Erythroblast (primary cell): ENCODE results near the gene GPR55.

Experiments
- DNase-seq, 2 experiments: peaks; one replicate each; lab custom pipeline; 2025; lab: John Stamatoyannopoulos, UW
- GATA1 ChIP-seq: IDR thresholded peaks from 2 replicates; pipeline ENCODE4 v1.6.1; 2011; ENCODE audit warnings: low read depth, mild to moderate bottlenecking, control low read depth, low read length, moderate library complexity
- POLR2A ChIP-seq: IDR thresholded peaks from 2 replicates; pipeline ENCODE4 v1.6.1; 2011; ENCODE audit warnings: mild to moderate bottlenecking, low read length

GPR55 gene

GRCh38 chr2:230910546-230911177 is 14.4 kb downstream of the GPR55 start:
- TF ChIP-seq GATA1 = no peak
- peak in 1 of 2 experiments; percentile 25 for DNase-seq

- DNase-seq = no peak
- no peak for TF ChIP-seq GATA1
- no peak for TF ChIP-seq POLR2A
Measured at GRCh38 chr2:230909841-230910545, 15.0 kb downstream of the GPR55 start.

GRCh38 chr2:230908595-230909191 is 16.3 kb downstream of the GPR55 start:
- TF ChIP-seq POLR2A = no peak
- no peak for DNase-seq

DNA sequence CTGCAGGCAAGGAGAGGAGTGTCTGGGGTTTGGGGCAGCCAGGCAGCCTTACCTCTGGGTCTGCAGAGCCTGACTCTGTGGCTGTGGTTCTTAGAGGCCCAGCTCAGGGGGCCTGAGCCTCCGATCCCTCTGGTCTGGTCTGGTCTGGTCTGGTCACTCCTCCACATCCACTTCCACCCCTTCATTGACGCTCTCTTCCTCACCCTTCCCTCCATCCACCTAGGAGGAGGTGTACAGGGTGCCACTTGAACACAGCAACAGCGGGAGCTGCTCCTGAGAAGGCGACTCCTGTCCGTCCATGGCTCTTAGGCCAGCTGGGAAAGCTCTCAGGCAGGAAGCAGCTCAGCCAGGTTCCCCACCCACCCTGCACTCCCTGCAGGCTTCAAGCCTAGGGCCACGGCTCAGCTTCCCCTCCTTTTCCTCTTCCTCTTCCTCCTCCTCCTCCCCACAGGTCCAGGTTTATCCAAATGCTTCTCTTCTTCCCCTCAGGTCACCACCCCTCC is 16.9 kb downstream of the GPR55 start:
- no peak for TF ChIP-seq POLR2A
- no peak for TF ChIP-seq GATA1
- DNase-seq = no peak

- TF ChIP-seq POLR2A (no peak), GATA1 (no peak)
- no peak for DNase-seq
Measured at GRCh38 chr2:230907361-230908091, 17.5 kb downstream of the GPR55 start.

DNA sequence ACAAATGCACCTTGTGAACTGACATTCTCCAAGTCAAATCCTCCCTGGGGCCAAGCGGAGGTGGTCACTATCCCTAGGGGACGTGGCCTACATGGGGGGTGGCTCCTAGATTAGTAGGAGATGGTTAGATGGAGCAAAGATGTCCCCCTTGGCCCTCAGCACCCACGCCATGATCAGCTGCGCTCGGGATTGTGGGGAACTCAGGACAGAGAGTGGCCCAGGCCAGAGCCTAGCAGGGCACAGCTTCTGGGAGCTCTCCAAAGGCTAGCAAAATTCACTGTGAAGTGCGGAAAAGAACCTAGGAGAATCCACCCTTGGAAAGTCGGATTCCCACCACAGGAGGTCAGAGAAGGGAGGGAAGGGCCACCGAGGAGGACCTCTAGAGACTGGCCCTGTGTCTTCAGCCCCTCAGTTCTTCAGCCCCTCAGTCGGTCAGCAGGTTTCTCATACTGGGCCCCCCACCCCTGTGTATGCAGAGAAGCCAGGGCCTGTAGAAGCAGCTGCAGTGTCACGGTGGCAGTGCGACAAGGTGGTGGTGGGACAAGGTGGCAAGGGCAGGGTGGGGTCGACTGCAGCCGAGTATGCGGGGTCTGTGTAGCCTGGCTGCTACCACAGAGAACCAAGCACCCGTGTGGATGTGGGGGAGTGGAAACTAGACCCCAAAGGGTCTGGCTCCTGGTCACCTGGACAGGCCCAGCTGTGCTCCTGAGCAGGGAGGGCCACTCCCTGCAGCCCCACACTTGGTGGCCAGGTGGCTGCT is 18.4 kb downstream of the GPR55 start:
- no peak for TF ChIP-seq GATA1
- no peak for TF ChIP-seq POLR2A
- no peak for DNase-seq

GRCh38 chr2:230905448-230906421 is 19.3 kb downstream of the GPR55 start:
- no peak for TF ChIP-seq GATA1
- no peak for TF ChIP-seq POLR2A

DNA sequence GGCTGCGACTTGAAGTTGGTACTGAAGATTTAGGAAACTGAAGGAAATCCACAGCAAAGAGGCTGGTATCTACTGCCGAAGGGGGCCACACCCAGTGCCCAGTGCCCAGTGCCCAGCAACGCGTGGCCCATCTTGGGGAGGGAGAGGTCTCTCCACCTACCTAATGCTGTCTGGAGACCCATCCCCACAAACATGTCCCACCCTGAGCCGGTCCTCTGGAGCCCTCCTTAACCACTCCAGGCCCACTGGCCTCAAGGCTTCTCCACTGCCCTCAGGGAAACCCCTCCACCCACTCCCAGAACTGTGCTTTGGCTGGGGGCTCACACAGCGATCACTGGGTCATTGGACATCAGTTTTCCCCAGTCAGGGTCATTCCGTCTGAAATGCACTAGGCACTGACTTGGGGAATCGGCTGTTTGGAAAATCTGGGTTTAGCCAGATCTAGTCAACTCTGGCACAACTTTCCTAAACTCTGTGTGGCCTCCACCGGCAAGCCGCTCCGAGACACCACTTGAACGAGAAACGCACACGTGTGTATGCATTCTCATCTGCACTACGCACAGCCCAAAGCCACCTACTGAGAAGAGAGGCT is 20.1 kb downstream of the GPR55 start:
- TF ChIP-seq POLR2A = no peak
- TF ChIP-seq GATA1 = no peak
- no peak for DNase-seq

More at GRCh38 chr2:230905448-230906421, 19.3 kb downstream of the GPR55 start:
- DNase-seq = no peak

GRCh38 chr2:230903231-230904150 is 21.6 kb downstream of the GPR55 start:
- DNase-seq = no peak
- TF ChIP-seq POLR2A = no peak
- no peak for TF ChIP-seq GATA1

DNA sequence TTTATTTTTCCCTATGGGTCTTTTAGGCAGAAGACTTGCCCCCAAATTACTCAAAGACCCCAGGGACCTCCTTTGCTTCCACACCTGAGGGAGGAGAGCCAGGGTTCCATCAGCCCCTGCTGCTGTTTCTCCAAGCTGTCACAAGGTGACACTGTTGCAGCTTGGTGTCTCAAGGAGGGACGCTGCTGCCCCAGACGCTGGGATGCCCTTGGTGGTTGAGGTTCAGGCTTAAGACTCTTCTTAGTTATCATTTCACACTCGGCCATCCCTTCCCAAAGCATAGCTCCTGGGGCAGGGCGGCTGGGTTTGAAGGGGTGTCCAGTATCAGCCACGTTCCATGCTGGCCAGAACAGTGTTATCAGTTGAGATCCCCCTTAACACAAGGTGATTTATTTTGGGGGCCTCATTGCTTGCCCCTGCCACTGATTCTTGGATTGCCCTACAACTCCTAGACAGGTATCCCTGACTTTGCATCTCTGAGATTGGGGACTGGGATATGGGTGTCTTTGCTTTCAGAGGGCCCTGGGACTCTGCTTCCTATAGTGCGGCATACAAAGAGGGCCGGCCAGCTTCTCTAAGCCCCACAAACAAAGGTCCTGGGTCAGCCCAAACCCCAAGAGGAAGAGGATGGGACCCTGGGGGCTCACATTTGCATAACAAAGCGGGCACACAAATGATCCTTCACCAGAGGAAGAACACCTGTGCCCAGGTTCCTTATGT is 22.7 kb downstream of the GPR55 start:
- peak; percentile 62 to 75 for DNase-seq
- TF ChIP-seq POLR2A (no peak), GATA1 (no peak)
